ENCODE data around the gene RTN4RL1. TPM values are rescaled to one million over a fixed set of nuclear protein-coding genes. Genes with fewer than 3 reads are reported as not detected.

Gene RTN4RL1, protein sequence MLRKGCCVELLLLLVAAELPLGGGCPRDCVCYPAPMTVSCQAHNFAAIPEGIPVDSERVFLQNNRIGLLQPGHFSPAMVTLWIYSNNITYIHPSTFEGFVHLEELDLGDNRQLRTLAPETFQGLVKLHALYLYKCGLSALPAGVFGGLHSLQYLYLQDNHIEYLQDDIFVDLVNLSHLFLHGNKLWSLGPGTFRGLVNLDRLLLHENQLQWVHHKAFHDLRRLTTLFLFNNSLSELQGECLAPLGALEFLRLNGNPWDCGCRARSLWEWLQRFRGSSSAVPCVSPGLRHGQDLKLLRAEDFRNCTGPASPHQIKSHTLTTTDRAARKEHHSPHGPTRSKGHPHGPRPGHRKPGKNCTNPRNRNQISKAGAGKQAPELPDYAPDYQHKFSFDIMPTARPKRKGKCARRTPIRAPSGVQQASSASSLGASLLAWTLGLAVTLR
- total RNA-seq, result under 0.01 and 0.11 TPM in 2 replicates

DNA sequence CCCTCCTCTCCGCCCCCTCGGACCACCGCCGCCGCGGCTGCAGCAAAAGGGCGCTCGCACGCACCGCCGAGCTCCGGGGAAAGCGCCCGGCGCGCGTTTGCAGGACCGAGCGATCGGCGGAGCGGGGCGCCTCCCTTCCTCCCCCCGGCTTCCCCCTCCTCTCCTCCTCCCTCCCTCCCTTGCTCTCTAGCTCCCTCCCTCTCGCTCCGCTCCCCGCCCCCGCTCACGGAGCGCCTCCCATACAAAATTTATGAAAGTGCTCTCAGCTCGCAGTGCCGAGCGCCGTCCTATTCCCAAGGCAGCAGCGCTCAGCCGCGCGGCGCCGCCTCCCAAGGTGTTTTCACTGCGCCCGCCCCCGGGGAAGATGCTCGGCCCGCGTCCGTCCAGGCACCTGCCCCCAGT lies at the start of gene RTN4RL1:
TSS of gene RTN4RL1 (minus strand) at position 115 of the 402 bp plus-strand sequence. CDS start 469 bp downstream, outside the sequence.

DNA sequence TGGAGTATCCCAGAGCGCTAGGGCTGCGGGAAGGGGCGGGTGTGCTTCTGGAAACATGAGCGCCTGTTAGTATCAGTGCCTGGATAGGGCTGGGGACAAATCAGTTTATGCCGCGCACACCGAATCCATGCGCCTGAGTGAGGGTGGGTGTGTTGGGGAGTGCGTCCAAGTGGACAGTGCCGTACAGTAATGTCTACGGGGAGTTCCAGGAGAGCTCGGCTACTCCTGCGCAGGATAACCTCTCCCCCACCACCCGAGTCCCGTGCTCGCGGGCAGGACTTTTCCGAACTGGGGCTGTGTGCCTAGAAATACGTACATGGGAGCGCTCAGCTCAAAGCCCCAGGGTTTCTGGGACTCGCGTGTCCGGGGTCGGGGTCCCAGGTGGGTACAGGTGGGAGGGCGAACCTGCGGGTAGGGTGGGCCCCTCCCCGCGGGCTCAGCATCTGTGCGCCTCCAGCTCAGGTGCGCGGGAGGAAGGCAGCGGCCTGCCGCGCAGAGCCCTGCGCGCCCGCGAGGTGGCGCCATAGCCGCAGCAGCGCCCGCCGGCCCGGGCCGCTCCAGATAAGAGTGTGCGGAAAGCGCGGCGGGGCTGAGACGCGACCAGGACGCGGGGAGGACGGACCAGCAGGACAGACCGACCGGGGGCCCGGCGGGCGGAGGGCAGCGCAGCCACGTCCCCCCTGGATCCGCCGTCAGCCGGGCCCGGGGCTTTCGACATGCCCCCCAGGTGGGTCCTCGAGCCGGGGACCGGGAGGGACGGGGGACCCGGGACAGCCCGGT lies 29.6 kb upstream of the RTN4RL1 start, which contains the start of gene HIC1:
TSS of gene HIC1 (plus strand) at position 592 of the 780 bp plus-strand sequence. CDS start 1,588 bp downstream, outside the sequence.

DNA sequence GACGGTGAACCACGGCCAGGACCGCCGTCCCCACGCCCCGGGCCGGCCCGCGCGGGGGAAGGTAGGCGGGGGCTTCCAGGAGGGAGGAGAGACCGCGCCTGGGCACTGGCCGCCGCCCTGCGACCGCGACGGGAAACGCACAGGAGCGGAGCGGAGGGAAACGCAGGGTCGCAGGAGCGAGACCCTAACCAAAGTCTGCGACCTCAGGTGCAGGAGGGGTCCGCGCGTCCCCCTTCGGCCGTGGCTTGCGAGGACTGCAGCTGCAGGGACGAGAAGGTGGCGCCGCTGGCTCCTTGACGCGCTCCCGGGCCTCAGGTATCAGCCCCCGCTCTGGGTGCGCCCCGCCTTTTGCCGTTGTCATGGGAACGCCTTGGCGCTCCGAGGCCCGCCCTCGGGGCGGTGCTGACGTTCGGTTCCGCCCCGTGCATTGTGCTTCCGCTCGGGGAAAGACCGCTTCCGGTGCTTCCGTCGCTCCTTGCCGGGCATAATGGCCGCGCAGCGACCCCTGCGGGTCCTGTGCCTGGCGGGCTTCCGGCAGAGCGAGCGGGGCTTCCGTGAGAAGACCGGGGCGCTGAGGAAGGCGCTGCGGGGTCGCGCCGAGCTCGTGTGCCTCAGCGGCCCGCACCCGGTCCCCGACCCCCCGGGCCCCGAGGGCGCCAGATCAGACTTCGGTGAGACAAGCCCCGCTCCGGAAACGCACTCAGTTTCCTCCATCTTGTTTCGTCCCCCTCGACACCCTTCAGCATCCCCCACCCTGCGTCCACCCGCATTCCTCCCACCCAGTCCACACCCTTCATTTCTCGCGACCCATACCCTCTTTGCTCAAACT lies 16.6 kb upstream of the RTN4RL1 start, which contains the start of gene OVCA2:
TSS of gene OVCA2 (plus strand) at position 462 of the 829 bp plus-strand sequence. CDS start at position 488, 26 bp downstream.

DNA sequence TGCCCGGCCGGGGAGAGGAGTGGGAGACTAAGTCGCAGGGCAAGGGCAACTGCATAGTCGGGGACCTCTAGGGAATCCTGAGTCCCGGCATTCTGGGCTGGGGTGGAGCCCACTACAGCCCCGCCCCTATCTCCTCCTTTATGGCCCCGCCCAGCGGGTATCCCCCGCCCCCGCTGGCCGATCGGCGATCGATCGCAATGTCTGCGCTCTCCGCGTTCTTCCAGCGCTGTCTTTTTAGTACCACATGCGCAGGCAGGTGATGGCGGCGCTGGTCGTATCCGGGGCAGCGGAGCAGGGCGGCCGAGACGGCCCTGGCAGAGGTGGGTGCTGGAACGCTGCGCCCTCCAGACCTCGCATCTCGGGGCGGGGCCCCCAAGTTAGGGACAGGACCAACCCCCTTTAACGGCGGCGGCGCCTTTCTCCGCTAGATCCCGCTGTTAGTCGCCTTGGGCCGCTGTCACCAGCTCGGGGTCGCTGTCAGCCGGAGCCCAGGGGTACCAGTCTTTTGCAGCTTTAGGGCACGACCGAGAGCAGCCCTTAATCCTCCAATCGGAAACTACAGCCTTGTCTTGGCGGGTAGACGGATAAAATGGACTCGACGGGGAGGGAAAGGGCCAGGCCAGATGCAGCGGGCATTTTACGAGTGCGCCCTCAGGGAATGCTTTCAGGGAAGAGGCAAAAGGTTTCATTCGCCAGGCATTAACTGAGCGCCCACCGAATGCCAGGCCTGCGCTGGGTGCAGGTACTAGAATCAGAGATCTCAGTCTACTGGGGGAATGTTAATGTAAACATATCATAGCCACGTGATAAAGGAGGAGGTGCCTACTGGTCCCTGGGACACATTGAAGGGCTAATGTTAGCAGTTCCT lies 5.0 kb upstream of the RTN4RL1 start, which contains the start of gene DPH1:
TSS of gene DPH1 (plus strand) at position 243 of the 868 bp plus-strand sequence. CDS start at position 260, 17 bp downstream.

Small RNA genes within 50 kb of the gene (small RNA-seq; reads per million reads assigned to genes)
- gene AC090617.9, result not detected
- 7.9 reads per million, percentile 94 among the genes with 10 or more reads in this experiment for gene MIR132
- 3.1 reads per million, percentile 86 among the genes with 10 or more reads in this experiment for gene MIR212
- not detected for gene OVCA2

Other genes starting within 250 kb of the RTN4RL1 start
- gene SMYD4, start 195.4 kb downstream of the RTN4RL1 start, total RNA-seq, result 8.0 and 17.3 TPM in 2 replicates
- 13.0 and 14.6 TPM in 2 replicates for gene RPA1, start 195.3 kb downstream of the RTN4RL1 start, total RNA-seq
- 30.9 and 36.1 TPM in 2 replicates for gene DPH1, start 4.8 kb upstream of the RTN4RL1 start, total RNA-seq
- 75.4 and 94.1 TPM in 2 replicates for gene OVCA2, start 16.7 kb upstream of the RTN4RL1 start, total RNA-seq
- 6.7 and 11.6 TPM in 2 replicates for gene HIC1, start 29.8 kb upstream of the RTN4RL1 start, total RNA-seq

All from placental epithelial cell (primary cell).